GM19023 (cell line): ENCODE data around the gene CXorf58.
A peak's percentile ranks its signal among the peaks of the same experiment; 100 is the strongest.

Source experiments
- ATAC-seq: cut with Tn5 transposase; IDR thresholded peaks from one replicate; pipeline ENCODE4 v1.9.1; 2021; ENCODE audit warnings: mild to moderate bottlenecking, moderate library complexity; ENCODE audit not compliant: unreplicated experiment

CXorf58 gene

GRCh38 chrX:23900220-23900797 is 7.5 kb upstream of the CXorf58 start:
- no peak for ATAC-seq

- no peak for ATAC-seq
These were observed 6.7 kb upstream of the CXorf58 start for GRCh38 chrX:23901060-23901459.

- ATAC-seq, result peak; percentile 56
These were observed 6.0 kb upstream of the CXorf58 start for GRCh38 chrX:23901805-23902204.

- ATAC-seq, result no peak
These were observed 5.4 kb upstream of the CXorf58 start for GRCh38 chrX:23902419-23902818.

- ATAC-seq, result no peak
These were observed 3.7 kb upstream of the CXorf58 start for GRCh38 chrX:23904096-23904495.

GRCh38 chrX:23907111-23907497 is 702 bp upstream of the CXorf58 start:
- peak; percentile 1 for ATAC-seq

- no peak for ATAC-seq
These were observed 606 bp downstream of the CXorf58 start for GRCh38 chrX:23908219-23909004.

- ATAC-seq, result no peak
These were observed 3.5 kb downstream of the CXorf58 start for GRCh38 chrX:23911126-23911835.

GRCh38 chrX:23919148-23919547 is 11.3 kb downstream of the CXorf58 start:
- ATAC-seq, result no peak

- no peak for ATAC-seq
These were observed 12.0 kb downstream of the CXorf58 start for GRCh38 chrX:23919706-23920320.

- ATAC-seq, result no peak
These were observed 18.2 kb downstream of the CXorf58 start for GRCh38 chrX:23926015-23926414.

GRCh38 chrX:23930894-23931604 is 23.2 kb downstream of the CXorf58 start:
- no peak for ATAC-seq

GRCh38 chrX:23932046-23932445 is 24.2 kb downstream of the CXorf58 start:
- ATAC-seq, result no peak

GRCh38 chrX:23935106-23935505 is 27.3 kb downstream of the CXorf58 start:
- ATAC-seq, result no peak

GRCh38 chrX:23936180-23936579 is 28.4 kb downstream of the CXorf58 start:
- no peak for ATAC-seq

GRCh38 chrX:23937100-23937499 is 29.3 kb downstream of the CXorf58 start:
- ATAC-seq, result no peak

GRCh38 chrX:23938690-23939089 is 30.9 kb downstream of the CXorf58 start:
- ATAC-seq, result no peak

- ATAC-seq, result no peak
These were observed 31.4 kb downstream of the CXorf58 start for GRCh38 chrX:23939203-23939602.

GRCh38 chrX:23944234-23944633 is 36.4 kb downstream of the CXorf58 start:
- no peak for ATAC-seq

- no peak for ATAC-seq
These were observed 37.4 kb downstream of the CXorf58 start for GRCh38 chrX:23945206-23945605.

- no peak for ATAC-seq
These were observed 44.6 kb downstream of the CXorf58 start for GRCh38 chrX:23952391-23952790.
